Measurements from ENCODE around the gene GGT7.
"Not testable (repeated sequence)": the region's sequence is repeated elsewhere in the genome, so short reads cannot be mapped to it uniquely, and the experiment has no call there.

GGT7 gene

DNA sequence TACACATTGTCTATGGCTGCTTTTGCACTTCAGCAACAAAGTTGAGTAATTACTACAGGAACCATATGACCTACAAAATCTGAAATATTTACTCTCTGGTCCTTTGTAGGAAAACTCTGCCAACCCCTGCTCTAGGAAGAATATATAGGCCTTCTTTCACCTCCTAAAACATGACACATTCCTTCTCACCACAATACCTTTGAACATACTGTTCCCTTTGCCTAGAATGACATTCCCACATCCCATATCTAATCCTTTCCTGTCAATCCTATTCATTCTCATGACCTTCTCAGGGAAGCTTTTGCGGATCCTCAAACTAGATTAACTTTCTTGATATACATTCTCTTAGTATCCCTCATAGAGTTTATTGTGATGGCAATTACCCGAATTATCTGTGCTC lies 29.2 kb downstream of the GGT7 start:
- DNase-seq, result no peak

DNA sequence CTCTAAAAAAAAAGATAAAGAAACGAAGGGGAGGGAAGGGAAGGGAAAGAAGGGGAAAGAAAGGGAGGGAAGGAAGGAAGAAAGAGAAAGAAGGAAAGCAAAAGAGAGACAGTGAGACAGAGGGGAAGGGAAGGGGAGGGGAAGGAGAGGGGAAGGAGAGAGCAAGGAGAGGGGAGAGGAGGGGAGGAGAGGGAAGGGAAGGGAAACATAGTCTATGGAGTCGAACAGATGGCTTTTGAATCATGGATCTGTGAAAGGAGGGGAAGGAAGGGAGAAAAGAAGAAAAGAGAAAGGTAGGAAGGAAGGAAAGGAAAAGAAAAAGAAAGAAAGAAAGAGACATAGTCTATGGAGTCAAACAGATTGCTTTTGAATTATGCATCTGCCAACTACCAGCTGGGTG lies 30.5 kb downstream of the GGT7 start:
- DNase-seq, result no peak

DNA sequence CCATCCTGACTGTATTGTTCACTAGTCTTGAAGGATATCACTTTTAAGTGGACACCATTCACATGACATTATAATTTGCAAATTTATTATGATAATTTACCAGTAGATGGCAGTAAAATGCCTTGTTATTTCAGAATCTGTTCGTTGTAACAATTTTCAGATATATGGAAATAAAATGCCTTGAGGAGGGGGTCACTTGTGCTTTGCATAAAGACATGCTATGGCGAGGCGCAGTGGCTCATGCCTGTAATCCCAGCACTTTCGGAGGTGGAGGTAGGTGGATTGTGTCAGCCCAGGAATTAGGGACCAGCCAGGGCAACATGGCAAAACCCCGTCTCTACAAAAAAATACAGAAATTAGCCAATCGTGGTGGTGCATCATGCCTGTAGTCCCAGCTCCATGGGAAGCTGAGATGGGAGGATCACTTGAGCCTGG lies 38.2 kb downstream of the GGT7 start:
- peak; percentile 31 for DNase-seq

DNA sequence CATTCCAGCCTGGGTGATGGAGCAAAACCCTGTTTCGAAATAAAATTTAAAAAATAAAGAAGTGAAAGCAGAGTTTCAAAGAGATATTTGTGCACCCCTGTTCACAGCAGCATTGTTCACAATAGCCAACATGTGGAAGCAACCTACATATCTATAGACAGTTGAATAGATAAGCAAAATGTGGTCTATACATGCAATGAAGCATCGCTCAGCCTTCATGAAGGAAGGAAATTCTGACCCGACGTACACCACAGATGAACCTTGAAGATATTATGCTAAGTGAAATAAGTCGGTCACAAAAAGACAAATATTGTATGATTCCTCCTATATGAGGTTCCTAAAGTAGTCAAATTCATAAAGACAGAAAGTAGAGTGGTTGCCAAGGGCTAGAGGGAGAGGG lies 40.7 kb downstream of the GGT7 start:
- no peak for DNase-seq

DNA sequence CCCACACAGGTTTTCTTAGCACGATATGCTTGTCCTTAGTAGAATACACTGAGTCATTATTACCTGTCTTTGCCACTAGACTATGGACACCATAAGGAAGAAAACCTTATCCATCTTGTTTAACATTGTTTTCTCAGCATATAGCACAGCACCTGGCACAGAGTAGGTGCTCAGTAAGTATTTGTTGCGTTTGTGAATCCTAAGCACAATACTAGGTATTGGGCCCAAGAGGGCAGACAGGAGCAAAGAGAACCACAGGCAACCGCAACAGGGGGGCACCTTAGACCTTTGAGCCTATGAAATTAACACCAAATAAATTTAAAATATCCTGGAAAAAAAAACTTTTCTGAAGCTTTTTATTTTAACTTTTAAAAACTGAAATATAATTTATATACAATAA lies 43.5 kb downstream of the GGT7 start:
- DNase-seq, result no peak

DNA sequence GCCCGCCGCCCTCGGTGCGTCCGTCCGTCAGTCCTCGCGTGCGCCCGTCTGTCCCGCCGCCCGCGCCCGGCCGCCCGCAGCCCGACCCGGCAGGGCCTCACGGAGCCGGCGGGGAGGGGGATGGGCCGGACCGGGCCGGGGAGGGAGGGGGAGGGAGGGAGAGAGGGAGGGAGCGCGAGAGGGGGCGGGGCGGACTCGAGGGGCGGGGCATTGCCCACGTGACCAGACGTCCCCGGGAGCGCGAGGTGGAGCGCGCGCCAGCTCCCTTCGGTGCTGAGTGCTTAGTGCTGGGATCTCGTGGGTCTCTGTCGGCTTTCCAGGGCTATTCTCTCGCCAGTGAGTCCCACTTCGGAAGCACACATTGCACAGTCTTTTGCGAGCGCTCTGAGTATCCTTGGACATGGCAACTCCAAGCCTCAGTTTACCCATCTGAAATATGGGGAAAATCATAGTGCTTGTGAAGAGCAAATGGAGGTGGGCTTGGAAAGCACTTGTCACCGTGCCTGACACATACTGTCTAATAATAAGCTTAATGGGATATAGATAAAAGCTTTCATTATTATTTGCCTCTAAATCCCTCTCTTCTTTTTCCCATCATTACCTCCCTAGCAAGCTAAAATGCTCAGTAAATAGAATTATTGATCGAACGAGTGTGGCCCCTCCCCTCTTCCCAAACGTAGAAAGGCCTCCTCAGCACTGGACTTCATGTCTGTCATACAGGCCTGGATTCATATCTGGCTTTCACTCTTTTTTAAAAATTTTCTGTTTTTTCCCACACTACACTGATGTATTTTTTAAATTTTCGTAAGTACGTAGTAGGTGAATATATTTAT lies 46.9 kb downstream of the GGT7 start, which contains the start of gene NCOA6:
Gene NCOA6, minus strand, starts transcription at position 122 of the 833 bp plus-strand sequence. CDS start 43,296 bp downstream, outside the sequence.
- peak; percentile 82 for DNase-seq

DNA sequence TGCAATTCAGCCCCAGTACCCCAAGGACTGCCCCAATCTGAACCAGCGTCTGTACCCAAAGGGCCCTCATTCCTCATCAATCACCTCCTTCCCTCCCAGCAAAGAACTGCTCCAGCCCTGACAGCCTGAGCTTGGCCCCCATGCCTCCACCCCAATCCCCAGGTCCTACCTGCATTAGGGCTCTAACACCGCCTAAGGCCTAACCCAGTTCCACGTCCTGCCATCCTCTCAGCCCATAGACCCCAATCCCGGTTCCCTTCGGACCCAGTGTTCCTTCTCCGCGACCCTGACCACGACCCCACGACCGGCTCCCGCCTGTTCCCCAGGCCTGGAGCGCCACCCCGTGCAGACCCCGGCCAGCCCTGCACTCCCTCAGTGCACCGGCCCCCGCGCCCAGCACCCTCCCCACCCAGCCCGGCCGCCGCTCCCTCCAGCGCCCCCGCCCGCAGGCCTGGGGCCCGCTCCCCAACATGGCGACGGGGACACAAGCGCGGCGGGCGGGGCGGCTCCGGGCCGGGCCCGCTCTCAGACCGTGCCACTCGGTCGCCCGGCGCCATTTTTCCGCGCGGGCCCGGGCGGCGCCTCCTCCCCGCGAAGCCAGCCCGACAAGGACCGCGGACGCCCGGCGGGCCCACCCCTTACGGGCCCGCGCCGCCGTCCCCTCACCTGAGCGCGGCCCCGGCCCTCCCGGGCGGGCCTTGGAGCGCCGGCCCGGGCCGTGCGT lies 47.7 kb downstream of the GGT7 start:
- DNase-seq, result peak; percentile 44

DNA sequence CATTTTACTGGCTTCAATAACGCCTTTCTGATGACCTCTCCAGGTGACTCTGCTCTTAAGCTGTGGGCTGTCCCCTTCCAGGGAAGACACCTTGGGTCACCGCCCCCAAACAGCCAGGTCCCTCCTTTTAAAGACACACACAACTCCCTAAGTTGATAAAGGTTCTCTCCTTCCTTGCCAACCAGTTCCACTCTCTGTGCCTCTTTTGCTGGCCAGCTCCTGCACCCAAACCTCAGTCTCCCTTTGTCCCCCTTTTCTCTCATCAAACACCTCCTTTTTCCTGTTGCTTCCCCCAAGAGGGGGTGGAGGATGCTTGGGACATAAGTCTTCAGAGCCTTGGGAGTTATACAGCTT lies 48.2 kb downstream of the GGT7 start:
- DNase-seq, result peak; percentile 36

DNA sequence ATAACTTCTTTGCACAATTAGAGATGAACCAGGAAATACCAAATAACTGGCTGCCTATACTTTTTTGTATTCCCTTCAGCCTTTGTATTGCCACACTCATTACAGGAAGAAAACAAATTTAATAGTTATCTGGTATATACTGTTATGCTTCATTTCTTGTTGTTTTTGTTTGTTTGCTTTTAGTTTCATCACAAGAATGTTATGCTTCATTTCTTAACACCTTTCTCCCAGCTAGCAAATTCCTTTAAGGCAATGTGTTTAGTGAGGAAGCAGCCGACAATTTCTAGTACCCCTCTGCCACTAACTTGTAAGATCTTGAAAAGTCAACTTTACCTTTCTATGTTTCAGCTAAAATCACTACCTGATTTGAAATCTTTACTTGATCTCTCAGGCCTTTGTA lies 48.6 kb downstream of the GGT7 start:
- DNase-seq, result no peak

DNA sequence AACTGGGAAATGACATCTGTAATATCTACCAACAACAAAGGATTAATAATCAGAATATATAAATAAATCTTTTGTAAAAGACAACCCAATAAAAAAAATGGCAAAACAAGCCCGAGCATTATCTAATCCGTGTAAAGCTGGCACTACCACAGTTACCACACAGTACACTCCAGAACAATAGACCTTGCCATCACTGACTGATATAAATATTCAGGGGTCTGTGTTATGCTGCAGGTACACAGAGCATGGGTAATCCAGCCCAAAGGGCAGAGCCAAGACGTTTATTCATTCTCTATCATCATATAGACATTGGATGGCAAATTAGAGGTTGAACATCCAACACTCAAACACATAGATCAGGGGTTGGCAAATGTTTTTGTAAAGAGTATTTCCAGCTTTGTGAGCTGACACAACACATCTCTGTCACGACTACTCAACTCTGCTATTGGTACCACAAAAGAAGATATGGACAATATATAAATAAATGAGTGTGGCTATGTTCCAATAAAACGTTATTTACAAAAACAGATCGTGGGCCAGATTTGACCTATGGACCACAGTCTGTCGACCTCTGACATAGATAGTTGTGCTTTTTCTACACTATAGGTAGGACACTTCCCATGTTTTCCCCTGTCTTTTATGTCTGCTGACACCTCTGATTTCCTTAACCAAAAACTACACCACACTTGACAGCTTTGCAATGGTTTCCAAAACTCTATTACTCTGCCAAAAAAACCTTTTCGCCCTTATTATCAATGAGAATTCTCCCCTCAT lies 51.7 kb downstream of the GGT7 start:
- no peak for DNase-seq

DNA sequence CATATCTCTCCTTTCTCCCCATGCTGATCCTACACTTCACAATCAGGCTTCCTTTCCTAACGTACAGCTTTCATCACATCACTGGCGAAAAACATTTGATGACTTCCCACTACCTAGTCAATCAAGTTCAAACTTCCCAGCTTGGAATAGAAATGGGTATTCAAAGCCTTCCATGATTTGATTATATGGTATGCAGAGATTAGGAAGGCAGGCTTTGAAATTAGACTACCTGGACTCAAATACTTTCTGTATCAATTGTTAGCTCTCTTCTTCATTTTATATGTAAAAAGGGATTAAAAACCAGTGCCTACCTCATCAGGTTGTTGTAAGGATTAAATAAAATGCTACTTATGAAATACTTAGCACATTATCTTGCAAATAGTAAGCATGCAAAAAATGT lies 54.9 kb downstream of the GGT7 start:
- DNase-seq, result no peak

DNA sequence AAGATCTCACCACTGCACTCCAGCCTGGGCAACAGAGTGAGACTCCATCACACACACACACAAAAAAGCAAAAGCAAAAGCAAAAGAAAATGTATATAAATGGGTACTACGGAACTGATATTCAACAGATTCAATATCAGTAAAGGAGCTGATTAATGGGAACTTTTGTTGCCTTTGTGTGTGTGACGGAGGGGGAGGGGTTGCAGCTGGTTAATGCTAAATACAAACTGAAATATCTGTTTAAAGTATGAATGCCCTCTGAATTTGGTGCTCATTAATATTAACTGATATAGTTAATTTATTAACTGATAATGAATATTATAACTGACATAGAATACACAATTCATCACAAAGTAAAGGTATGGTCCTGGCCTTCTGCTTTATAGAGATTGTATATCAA lies 55.6 kb downstream of the GGT7 start:
- no peak for DNase-seq

DNA sequence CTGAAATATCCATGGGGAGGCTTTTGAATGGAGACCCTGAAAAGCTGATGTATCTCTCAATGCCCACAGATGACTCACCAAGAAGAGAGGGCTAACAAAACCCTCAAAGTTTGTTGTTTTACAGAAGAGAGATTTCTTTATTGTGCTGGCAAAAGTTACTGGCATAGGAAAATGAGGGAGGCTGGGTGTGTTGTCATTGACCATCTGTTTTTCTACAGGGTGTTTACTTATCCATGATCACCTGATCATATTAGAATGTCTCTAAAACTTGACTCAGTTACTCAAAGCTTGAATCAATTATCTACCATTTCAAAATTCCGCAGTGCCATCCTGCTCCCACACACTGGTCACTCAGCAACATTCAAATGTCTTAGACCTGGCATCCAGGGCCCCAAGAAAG lies 57.0 kb downstream of the GGT7 start:
- DNase-seq, result no peak

DNA sequence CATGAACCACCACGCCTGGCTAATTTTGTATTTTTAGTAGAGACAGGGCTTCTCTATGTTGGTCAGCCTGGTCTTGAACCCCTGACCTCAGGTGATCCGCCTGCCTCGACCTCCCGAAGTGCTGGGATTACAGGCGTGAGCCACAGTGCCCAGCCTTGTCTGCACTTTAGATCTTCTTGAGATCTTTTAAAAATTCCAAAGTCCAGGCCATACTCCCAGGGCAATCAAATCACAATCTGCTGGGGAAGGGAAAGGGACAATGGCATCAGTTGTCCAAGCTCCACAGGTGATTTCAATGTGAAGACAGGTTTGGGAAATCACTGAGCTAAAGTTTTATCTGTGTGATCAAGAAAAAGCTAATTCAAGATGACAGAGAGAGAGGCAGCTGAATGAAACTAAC lies 64.1 kb downstream of the GGT7 start:
- no peak for DNase-seq

DNA sequence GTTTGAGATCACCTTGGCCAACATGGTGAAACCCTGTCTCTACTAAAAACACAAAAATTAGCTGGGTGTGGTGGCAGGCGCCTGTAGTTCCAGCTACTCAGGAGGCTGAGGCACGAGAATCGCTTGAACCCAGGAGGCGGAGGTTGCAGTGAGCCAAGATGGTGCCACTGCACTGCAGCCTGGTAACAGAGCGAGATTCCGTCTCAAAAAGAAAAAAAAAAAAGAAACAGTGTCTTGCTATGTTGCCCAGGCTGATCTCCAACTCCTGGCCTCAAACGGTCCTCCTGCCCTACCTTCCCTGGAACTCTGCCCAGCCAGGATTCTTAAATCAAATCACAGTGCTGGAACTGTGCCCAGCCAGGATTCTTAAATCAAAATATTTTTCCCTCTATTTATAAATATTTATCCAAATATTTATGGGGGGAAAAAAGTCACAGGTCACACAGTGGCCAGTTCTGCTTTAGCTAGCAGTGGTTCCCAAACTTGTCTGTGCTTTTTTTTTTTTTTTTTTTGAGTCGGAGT lies 64.7 kb downstream of the GGT7 start:
- not testable (repeated sequence) for DNase-seq

DNA sequence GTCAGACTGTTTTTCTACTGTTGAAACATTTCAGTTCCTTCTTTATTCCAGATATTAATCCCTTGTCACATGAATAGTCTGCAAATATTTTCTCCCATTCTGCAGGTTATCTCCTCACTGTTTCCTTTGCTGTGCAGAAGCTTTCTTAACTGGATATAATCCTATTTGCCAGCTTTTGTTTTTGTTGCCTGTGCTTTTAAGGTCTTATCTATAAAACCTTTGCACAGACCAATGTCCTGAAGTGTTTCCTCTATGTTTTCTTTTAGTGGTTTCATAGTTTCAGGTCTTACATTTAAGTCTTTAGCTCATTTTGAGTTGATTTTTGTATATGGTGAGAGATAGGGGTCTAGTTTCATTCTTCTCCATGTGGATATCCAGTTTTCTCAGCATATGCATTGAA lies 66.4 kb downstream of the GGT7 start:
- no peak for DNase-seq

DNA sequence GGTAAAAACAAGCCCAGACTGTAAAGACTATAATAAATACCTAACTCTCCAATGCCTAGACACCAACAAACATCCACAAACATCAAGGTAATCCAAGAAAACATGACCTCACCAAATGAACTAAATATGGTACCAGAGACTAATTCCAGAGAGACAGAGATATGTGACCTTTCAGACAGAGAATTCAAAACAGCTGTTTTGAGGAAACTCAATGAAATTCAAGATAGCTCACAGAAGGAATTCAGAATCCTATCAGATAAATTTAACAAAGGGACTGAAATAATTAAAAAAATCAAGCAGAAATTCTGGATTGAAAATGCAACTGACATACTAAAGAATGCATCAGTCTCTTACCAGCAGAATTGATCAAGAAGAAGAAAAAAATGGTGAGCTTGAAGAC lies 73.8 kb downstream of the GGT7 start:
- no peak for DNase-seq

DNA sequence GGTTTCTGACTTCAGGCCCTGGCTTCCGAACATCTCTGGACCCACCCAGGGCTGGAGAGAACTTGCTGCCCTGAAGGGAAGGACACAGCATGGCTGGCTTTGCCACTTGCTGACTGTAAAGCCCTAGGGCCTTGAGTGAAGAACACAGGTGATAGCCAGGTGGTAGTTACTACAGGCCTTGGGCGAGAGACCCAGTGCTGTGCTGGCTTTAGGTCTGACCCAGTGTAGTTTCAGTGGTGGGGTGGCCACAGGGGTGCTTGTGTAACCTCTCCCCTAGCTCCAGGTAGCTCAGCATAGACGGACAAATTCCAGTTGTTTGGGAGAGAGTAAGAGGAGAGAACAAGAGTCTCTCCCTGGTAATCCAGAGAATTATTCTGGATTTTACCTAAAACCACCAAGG lies 74.3 kb downstream of the GGT7 start:
- no peak for DNase-seq

DNA sequence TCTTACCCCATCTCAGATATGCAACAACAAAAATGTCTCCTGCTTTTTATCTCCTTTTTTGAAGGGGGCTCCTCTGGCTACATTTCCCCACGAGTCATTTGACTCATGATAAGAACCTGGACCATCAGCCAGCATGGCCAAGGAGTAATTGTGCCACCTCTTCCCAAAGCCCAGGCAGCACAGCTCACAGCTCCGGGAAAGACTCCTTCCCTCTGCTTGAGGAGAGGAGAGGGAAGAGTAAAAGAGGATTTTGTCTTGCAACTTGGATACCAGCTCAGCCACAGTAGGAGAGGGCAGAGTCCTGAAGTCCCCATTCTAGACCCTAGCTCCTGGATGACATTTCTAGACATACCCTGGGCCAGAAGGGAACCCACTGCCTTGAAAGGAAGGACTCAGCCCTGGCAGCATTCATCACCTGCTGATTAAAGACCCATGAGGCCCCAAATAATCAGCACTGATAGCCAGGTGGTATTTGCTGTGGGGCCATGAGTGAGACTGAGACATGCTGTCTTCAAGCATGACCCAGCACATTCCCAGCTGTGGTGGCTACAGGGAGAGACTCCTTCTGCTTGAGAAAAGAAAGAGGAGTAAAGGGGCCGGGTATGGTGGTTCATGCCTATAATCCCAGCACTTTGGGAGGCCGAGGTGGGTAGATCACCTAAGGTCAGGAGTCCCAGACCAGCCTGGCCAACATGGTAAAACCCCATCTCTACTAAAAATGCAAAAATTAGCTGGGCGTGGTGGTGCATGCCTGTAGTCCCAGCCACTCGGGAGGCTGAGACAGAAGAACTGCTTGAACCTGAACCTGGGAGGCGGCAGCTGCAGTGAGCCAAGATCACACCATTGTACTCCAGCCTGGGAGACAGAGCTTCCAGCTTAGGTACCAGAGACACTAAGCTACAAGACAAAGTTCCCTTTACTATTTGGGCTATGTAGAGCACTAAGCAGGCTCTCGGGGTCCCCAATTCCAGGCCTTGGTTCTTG lies 75.4 kb downstream of the GGT7 start:
- no peak for DNase-seq
